Endothelial cell of hepatic sinusoid (primary cell): ENCODE data around the gene NRP1.
"Not testable (repeated sequence)": the region's sequence is repeated elsewhere in the genome, so short reads cannot be mapped to it uniquely, and the experiment has no call there.

ENCODE experiments used
- in situ Hi-C: cut with HindIII; loops from 2 replicates; pipeline ENCODE4 v1.10.0; 2017; ENCODE audit warnings: low sequenced_read_pairs

The NRP1 gene

DNA sequence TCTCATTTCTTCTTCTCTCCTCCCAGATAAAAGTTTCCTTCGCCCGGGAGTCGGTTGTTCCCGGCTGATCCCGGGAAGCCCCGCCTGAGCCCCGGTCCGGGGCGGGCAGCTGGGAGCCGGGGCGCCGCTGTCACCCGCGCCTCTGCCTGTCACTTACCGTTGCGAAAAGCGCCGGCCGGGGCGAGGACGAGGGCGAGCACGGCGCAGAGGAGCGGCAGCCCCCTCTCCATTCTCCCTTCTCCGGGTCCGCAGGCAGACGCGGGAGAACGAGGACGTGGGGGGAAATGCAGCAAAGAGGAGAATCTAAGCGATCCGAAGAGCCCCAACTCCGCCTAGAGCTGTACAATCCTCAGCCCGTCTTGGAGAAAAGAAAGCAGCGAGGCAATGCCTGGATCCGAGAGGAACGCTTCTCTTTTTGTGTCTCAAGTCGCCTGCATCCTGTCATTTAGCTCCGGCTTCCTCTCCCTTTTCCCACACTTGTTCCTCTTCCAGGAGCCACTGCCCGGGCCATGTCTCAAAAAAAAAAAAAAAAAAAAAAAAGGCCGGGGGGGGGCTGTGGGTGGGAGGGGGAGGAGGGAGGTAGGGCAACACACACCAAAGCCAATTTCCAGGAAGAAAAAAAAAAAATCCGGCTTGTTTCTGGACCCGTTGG, at the start of gene NRP1:
TSS of gene NRP1 (minus strand) at position 515 of the 652 bp plus-strand sequence. CDS start at position 230, 285 bp downstream.
- in situ Hi-C loops = no loop called here

DNA sequence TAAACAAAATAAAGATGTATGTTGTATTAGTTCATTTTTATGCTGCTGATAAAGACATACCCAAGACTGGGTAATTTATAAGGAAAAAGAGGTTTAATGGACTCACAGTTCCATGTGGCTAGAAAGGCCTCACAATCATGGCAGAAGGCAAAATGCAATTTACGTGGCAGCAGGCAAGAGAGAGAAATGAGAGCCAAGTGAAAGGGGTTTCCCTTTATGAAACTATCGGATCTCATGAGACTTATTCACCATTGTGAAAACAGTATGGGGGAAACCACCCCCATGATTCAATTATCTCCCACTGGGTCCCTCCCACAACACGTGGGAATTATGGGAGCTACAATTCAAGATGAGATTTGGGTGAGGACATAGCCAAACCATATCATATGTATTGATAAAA, 49.7 kb upstream of the NRP1 start:
- in situ Hi-C loops = not testable (repeated sequence)

DNA sequence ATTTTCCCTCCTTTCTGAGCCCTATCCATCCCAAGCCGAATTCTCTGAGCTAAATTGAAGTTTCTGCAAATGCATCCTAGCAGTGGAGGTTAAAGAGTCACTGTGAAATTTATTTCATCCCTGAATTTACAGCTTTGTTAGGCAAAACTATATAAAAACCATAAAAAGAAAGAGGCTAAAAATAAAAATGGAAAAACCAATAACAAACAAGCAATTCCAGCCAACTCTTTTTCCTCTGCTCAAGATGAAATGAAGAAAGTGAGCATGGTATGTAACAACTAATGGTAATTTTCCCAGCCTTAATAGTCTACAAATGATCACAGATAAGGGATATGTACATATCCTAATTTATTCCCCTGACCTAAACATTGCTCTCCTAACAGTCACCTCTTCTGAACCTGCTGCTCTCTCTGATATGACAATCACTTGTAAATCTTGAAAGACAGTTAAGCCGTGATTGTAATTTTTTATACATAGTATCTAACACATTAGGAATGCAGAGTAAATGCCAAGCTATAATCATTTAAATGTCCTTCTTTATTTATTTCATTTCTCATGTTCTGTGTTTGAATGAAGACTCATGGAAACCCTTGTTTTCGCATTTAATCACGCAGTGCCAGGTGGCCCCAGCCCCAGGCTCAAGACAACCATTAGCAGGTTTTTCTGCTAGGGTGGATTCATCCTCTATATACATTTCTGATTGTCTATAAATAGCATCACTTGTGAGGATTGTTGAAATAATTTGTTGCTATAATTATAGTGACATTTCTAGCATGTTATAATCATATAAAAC, 48.6 kb upstream of the NRP1 start:
- in situ Hi-C loops = no loop called here

DNA sequence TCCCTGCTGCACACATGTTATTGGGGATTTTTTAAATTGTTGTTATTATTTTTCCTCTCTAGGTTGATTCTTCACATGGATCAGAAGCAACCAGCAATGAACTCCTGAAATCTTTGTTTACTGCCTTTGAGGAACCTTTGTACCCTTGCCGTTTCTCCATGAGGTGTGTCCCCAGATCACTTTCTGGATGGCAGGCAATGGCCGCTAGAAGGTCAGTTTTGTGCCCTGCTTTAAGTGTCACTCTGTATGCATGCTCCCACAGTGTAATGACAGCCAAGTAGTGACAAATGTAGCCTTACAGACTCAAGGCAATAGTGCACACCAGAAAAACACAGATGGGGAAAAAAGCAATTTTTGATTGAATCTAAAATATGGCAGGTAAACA, 47.7 kb upstream of the NRP1 start:
- in situ Hi-C loops = no loop called here

DNA sequence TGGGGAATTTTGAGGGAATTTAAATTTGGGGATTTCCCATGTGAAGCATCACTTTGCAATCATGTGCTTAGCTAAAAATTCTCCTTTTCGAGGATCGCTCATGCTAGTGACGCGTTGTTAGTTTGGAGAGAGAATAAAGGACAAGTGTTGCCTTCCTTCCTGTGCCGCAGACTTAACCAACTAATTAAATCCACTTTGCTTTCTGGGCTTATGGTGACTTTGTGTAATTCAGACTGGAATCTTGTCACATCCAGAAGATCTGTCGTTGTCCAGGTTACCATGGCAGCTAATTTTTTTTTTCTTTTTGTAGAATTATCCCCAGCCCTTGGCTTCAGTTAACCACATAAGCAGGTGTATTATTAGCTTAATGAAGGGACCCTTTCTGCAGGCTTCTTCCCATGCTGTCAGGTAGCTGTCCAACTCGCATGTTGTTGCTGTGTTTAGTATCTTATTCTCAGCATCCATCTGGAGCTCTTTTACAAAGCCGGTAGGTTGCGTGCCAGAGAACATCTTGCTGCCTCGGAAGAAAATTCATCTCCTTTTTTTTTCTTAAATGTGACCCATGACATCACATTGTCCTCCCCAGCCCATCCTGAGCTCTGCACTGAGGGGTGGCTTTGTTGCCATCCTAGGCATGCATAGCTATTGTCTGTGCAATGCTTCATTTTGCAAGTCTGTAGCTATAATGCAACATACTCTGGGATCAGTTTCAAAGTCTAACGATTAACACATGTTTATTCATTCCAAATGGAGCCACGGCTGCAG, 47.2 kb upstream of the NRP1 start:
- in situ Hi-C loops = no loop called here

DNA sequence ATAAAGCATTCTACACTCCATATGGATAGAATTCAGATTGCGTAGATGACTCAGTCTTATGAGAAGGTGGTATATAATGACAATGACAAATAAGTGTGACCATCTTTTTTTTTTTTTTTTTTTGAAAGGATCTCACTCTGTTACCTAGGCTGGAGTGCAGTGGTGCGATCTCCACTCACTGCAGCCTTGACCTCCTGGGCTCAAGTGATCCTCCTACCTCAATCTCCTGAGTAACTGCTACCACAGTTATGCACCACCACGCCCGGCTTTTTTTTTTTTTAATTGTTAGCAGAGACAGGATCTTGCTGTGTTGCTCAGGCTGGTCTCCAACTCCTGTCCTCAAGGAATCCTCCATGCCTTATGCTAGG, 43.2 kb upstream of the NRP1 start:
- in situ Hi-C loops = no loop called here

DNA sequence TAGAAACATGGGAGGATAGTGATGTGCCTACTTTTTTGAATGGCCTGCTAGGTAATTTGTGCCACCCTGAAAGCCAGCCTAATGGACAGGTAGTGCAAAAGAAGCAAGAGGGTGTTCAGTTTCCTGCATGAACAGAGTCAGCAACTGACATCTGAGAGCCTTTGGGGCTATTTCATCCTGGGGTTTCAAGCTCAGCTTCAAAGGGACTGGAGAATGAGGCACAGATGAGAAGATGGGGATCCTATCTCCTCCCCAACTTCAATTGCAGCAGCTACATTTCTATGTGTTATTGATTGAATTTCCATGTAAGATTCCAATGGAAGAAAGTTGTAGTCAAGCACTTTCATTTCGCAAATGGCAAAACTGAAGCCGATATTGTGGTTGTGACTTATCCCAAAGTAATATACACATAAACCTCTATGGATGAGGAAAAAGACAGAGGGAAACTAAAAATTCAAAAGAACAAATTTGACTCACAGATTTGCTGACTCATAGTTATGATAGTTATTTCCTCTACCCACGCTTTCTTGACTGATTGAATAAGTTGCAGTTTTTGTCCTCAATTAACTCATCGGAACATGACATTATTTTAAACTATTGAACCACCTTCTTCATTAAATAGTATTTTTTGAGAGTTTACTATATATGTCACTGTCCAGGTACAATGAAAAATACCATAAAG, 42.6 kb upstream of the NRP1 start:
- in situ Hi-C loops = no loop called here

DNA sequence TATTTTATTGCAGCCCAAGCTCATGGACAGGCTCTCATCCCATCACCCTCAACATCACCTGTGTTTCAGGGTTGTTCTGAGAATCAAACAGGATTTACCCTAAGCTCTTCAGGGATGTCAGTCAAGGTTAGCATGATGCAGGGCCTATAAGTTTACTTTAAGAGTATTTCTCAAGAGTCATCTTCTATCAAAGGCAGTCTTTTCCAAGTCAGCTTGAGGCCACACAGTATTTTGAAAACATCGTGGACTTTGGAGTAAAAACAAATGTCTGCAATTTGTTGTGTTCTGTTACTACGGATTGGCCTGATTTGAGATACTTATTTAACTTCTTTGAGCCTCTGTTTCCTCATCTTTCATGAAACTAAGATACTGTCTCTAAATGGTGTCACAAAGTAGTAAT, 42.0 kb upstream of the NRP1 start:
- in situ Hi-C loops = no loop called here

DNA sequence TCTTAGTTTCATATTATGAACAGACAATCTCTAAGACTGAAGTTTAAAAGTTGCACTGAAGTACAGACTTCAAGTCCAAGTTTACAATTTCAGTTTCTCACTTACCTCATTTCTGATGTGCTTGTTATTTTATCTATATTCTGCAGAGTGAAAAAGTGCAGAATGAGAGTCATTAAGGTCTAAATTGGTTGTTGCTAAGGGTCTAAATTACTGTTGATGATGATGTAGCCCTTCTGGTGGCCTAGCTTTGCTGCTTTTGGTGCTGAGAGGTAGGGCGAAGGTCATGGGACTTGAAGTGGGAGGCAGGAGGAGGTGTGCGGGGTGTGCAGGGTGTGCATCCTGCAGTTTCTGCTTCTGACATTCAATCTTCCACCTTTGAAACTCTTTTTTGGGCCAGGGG, 38.8 kb upstream of the NRP1 start:
- in situ Hi-C loops = no loop called here

DNA sequence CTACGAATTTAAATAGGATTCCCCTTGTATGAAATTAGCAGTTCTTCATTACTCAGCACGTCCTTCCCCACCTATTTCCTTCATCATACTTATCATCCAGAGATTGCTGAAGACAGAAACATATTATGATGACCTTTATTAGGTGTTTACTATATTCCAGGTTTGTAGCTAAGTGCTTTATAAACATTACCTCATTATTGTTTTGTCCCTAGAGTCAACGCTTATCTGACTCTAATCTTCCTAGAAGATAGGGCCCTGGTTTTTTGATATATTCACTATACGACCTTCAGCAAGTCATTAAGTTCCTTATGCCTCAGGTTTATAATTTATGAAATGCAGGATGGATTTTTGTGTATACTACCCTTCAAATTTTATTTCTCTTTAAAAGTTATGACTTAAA, 36.8 kb upstream of the NRP1 start:
- in situ Hi-C loops = no loop called here

DNA sequence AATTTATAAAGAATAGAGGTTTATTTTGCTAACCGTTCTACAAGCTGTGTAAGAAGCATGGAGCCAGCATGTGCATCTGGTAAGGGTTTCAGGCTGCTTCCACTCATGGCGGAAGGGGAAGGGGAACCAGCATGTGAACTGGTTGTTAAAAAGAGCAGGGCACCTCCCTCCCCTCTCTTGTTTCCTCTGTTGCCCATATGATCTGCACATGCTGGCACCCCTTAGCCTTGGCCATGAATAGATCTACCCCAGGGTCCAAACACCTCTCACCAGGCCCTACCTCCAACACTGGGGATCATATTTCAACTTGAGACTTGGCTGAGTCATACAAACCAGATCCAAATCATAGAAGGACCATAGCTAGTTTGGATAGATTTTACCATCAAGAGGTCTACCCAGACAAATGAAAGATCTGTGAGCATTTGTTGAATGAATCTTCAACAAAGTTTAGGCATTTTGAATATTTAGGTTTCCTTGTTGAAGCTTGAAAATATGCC, 36.0 kb upstream of the NRP1 start:
- in situ Hi-C loops = no loop called here

DNA sequence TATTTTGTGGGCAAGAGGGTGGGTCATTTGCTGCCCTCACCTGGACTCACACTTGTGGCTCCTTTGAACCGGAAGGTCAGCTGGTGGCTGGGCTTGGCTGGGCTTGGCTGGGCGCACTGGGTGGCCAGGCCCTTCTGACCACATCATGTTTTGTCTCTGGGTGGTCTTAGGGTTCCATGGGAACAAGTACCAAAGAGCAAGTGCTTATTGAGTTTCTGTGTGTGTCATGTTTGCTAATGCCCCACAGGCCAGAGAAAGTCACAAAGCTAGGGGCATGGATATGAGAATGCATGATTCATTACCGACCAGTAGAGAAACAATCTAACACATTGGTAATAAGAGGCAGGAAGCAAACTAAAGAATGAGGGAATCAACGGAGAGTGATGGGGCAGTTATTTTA, 33.6 kb upstream of the NRP1 start:
- in situ Hi-C loops = no loop called here

DNA sequence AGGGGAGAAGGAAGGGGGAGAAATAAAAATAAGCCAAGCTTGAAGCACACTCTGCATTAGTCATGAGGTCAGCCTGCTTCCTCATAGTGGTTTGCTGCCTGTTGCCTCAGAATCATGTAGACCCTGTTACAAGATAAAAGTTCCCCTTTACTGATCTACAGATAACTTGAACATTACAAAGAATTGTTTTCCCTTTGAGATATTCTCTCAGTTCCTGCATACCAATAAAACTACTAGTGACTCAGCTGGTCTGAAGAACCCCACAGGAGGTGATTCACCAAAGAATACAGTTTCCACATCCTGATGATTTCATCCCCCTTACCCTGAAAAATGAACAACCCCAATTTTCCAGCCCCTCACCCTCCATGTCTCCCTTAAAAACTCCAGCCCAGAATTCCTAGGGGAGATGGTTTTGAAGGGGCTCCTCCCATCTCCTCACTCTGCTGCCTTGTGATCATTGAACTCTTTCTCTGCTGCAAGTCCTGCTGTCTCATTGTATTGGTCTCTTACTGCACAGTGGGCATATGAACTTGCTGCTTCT, 31.5 kb upstream of the NRP1 start:
- in situ Hi-C loops = no loop called here

DNA sequence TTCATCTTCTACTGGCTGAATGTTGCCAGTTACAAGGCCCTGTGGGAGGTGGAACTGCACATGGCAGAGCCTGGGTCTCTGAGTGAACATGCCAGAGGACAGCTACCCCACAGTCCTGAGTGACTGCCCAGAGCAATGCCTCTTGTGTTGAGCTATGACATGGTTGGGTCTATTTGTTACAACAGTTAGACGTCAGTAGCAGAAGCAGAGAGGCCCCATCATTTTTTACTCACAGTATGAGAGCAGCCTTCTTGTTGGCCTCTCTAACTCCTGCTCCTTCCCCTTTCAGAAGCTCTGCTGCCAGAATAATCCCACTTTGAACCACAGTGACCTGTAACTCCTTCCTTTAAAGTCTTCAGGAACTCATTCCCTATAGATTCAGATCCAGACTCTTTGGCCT, 30.8 kb upstream of the NRP1 start:
- in situ Hi-C loops = no loop called here

DNA sequence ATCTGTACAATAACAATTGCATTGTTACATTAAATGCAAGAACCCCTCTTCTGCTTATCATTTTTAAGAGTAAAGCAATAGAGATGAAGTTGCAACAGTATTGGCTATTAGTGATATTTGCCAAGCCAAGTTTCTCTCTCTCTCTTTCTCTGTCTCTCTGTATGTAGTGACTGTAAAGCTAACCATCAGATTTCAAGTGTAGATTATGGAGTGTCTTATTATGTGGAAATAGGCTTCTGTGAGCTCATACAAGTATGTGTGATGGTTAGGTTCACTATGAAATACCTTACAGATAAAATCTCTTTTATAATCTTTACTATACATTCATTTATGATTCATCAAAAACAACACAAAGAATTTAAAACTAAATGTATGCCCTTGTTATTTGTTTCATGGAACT, 28.6 kb upstream of the NRP1 start:
- in situ Hi-C loops = no loop called here

DNA sequence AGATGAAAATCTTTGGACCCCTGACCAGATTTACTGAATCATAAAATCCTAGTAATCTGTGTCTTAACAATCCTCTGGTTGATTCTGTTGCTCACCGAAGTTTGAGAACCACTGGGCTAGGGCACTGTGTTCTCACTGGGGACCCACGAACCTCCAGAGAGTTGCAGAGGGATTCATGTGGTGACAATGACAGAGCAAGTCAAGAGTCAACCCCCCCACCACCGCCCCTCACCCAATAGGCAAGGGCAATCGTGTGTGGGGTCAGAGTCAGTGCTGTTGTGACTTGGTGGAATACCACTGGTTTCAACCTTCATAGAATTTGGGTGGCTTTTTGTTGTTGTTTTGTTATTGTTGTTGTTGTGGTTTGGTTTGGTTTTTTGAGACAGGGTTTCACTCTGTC, 23.5 kb upstream of the NRP1 start:
- in situ Hi-C loops = no loop called here

DNA sequence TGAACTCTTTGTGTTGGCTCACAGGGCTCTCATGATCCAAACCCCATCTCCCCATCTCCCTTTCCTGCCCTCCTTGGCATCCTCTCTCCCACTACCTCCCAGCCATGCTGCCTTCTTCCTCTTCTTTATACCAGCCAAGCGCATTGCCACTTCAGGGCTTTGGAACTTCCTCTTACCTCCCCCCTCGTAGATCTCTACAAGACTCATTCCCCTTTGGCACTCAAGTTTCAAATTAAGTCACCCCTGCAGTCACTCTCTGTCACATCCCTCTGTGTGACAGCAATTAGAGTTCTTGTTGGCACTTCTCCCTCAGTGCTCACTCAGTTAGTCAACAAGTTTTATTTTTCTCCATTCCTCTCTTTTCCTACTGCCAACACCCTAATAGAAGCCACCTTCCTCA, 20.8 kb upstream of the NRP1 start:
- in situ Hi-C loops = no loop called here

DNA sequence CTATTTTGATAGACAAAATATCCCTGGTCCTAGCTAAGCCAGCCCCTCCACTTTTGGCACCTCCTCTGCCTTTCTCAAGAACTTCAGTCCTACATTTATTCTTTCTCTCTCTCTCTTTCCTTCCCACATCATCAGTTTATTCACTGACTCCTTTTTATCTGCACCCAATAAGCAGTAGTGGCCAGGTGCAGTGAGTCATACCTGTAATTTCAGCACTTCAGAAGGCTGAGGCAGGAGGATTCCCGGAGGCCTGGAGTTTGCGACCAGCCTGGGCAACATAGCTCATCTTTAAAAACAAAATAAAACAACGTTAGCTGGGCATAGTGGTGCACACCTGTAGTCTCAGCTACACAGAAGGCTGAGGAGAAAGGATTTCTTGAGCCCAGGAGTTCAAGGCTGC, 19.4 kb upstream of the NRP1 start:
- in situ Hi-C loops = no loop called here

DNA sequence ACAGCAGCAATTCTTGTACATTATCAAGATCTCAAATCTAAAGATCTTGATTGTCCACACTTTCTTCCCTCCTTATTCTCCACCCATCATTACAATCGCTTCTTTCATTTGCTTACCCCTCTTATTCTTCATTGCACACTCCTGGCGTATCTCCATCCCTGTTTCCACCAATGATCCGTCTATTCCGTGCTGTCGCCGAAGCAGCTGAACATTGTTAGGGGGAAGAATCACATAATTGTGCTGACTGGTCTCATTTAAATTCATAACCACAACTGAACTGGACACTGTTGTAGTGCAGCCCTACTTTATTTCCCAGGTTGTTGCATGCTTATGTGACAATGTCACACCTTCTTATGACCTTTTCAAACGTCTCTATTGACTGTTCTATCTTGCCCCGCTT, 18.9 kb upstream of the NRP1 start:
- in situ Hi-C loops = no loop called here

DNA sequence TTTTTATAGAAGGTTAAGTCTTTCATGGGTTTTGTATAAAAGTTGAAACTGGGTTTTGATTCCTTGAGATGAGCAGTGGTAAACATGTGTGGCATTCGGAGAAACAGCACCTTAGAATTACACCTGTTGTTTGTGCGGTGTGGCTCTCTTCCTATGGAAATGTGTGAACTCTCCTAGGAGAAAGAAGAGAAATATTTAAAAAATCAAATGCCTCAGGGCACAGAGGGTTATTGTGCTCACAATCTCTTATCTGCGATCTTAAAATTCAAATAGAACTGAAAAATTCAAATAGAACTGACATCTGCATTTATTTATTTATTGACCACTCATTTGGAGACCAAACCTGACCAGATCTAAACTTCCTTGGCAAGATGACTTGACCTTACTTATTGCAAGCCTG, 18.1 kb upstream of the NRP1 start:
- in situ Hi-C loops = no loop called here

DNA sequence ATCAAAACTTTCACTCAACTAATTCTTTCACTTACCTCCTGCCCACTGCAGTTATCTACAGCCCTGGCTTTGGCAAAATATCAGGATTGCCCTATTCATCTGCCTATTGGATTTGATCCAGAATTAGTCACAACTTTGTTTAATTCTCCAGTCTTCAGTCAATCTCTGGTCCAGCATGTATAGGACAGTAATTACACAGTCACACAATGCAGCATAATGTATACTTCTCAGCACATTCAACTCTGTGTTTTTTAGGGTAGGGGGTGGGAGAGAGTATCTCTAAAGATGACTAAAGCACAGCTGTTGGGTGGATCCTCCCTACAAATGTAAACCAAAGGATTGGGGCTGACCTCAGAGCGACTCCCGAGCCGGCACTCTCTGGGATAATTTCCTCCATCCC, 17.7 kb upstream of the NRP1 start:
- in situ Hi-C loops = no loop called here
